GM23338 (cell line): ENCODE results near the gene AVPR2.

ENCODE experiments used
- CREB1 ChIP-seq: fragments of 250-450 bp; sonication (Bioruptor Pico); IDR thresholded peaks from 2 replicates; pipeline ENCODE4 v1.5.0; 2020; ENCODE audit warnings: low read depth, mild to moderate bottlenecking, moderate library complexity
- EZH2 ChIP-seq: fragments of 200-600 bp; sonication (generic); IDR thresholded peaks from one replicate; pipeline ENCODE4 v1.8.0; 2017; ENCODE audit warnings: antibody characterized with exemption, mild to moderate bottlenecking, low read depth; ENCODE audit not compliant: unreplicated experiment
- EZH2phosphoT487 ChIP-seq: fragments of 200-600 bp; sonication (generic); IDR thresholded peaks from one replicate; pipeline ENCODE4 v1.8.1; 2018; ENCODE audit warnings: antibody characterized with exemption; ENCODE audit not compliant: unreplicated experiment
- POLR2AphosphoS5 ChIP-seq: IDR thresholded peaks from 2 replicates; pipeline ENCODE4 v1.6.1; 2016; ENCODE audit warnings: antibody characterized with exemption, low read depth
- TF ChIP-seq, protein P1 (sequence below), 2 experiments: fragments of 200-600 bp in 1 of 2; sonication (generic) in 1 of 2; conservative IDR thresholded peaks; 2 replicates each; pipeline versions ENCODE4 v1.5.1 to v1.6.1; 2016 to 2017; ENCODE audit warnings: antibody characterized with exemption in 2 of 2, low read depth in 2 of 2, mild to moderate bottlenecking in 2 of 2, moderate library complexity in 1 of 2

DNA sequence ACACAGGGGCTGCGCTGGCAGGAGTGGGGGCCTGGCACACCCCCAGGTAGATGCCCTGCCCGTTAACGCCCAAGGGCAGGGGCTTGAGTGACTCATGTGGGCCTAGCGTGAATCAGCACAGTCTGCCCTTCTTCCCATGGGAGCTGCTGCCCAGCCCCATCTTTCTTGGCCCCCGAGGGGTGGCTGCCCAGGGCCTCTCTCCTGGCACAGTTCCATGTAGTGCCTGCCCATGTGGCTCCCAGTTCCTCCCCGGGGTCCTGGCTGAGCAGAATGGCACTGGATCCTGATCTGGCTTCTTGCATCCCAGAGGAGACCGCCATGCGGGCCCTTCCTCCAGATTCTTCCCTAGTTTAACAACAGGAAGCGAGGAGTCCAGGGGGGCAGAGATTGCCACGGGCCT is 2.1 kb upstream of the AVPR2 start:
- TF ChIP-seq, protein P1, sequence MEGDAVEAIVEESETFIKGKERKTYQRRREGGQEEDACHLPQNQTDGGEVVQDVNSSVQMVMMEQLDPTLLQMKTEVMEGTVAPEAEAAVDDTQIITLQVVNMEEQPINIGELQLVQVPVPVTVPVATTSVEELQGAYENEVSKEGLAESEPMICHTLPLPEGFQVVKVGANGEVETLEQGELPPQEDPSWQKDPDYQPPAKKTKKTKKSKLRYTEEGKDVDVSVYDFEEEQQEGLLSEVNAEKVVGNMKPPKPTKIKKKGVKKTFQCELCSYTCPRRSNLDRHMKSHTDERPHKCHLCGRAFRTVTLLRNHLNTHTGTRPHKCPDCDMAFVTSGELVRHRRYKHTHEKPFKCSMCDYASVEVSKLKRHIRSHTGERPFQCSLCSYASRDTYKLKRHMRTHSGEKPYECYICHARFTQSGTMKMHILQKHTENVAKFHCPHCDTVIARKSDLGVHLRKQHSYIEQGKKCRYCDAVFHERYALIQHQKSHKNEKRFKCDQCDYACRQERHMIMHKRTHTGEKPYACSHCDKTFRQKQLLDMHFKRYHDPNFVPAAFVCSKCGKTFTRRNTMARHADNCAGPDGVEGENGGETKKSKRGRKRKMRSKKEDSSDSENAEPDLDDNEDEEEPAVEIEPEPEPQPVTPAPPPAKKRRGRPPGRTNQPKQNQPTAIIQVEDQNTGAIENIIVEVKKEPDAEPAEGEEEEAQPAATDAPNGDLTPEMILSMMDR (conservative IDR thresholded peaks at IDR 0.05; ENCODE audit: low read depth in 2 of 2), result no peak
- TF ChIP-seq POLR2AphosphoS5, result no peak
- TF ChIP-seq CREB1 (CRISPR knock-in tag), result no peak
- TF ChIP-seq EZH2phosphoT487, result no peak
- no peak for TF ChIP-seq EZH2
